BE2C (cell line): ENCODE data around the gene EIF2B4.

Source experiments
- DNase-seq: peaks from one replicate; pipeline ENCODE4 v3.0.0-alpha.2; 2020
- H3K27me3 ChIP-seq: fragments of 250-450 bp; sonication (Bioruptor Pico); 2 replicates; pipeline ENCODE4 v1.5.1; 2020; ENCODE audit warnings: mild to moderate bottlenecking
- H3K36me3 ChIP-seq: fragments of 250-450 bp; sonication (Bioruptor Pico); 2 replicates; pipeline ENCODE4 v1.5.1; 2020; ENCODE audit warnings: mild to moderate bottlenecking
- H3K4me1 ChIP-seq: fragments of 250-450 bp; sonication (Bioruptor Pico); 2 replicates; pipeline ENCODE4 v1.5.1; 2020
- H3K4me3 ChIP-seq: 2 replicates; pipeline ENCODE4 v1.5.1; 2011; ENCODE audit warnings: low read depth, low read length
- H3K9me3 ChIP-seq: fragments of 250-450 bp; sonication (Bioruptor Pico); 2 replicates; pipeline ENCODE4 v1.5.1; 2020
- TF ChIP-seq, protein P1 (sequence below): IDR thresholded peaks from 2 replicates; pipeline ENCODE4 v1.5.1; 2012; ENCODE audit warnings: mild to moderate bottlenecking, low read depth, low read length

The EIF2B4 gene

GRCh38 chr2:27373567-27373966, 3.4 kb upstream of the EIF2B4 start:
- Histone ChIP-seq H3K27me3 (no peaks in the 10 kb centered on the region), H3K4me3 (no peak overlapping the region), H3K9me3 (no peaks in the 10 kb centered on the region), H3K4me1 (no peaks in the 10 kb centered on the region; the same call in 1 of the 2 replicates), H3K36me3 (peaks cover 59% of the 10 kb centered on the region)
- TF ChIP-seq, protein P1, sequence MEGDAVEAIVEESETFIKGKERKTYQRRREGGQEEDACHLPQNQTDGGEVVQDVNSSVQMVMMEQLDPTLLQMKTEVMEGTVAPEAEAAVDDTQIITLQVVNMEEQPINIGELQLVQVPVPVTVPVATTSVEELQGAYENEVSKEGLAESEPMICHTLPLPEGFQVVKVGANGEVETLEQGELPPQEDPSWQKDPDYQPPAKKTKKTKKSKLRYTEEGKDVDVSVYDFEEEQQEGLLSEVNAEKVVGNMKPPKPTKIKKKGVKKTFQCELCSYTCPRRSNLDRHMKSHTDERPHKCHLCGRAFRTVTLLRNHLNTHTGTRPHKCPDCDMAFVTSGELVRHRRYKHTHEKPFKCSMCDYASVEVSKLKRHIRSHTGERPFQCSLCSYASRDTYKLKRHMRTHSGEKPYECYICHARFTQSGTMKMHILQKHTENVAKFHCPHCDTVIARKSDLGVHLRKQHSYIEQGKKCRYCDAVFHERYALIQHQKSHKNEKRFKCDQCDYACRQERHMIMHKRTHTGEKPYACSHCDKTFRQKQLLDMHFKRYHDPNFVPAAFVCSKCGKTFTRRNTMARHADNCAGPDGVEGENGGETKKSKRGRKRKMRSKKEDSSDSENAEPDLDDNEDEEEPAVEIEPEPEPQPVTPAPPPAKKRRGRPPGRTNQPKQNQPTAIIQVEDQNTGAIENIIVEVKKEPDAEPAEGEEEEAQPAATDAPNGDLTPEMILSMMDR = no peak
- no peak for DNase-seq

DNA sequence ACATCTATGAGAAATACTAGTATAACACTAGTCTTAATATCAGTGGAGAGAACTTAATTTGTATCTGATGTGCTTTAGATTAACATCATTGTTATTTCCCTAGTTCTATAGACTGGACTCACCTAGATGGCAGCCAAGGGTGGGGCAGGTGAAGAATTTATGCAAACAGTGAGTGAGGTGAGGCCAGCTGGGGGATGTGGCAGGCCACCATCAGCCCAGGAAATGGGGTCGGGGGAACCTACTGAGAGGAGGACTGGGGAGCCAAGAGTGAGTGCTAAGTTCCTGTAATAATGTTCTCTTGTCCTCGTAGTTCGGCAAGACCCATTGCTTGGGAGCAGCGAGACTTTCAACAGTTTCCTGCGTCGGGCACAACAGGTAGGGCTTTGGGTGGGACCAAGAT, 2.8 kb upstream of the EIF2B4 start:
- Histone ChIP-seq H3K4me3 (no peak overlapping the region), H3K36me3 (peaks cover 59% of the 10 kb centered on the region), H3K9me3 (no peaks in the 10 kb centered on the region), H3K27me3 (no peaks in the 10 kb centered on the region), H3K4me1 (no peaks in the 10 kb centered on the region; the same call in 1 of the 2 replicates)
- no peak for DNase-seq
- TF ChIP-seq, protein P1 = no peak

- peak overlapping the region; percentile 99 for H3K4me3 ChIP-seq
- no peaks in the 10 kb centered on the region; the same call in 1 of the 2 replicates for H3K4me1 ChIP-seq
- no peaks in the 10 kb centered on the region for H3K9me3 ChIP-seq
- peak; percentile 36 for DNase-seq
- TF ChIP-seq, protein P1 = no peak
- peaks cover 56% of the 10 kb centered on the region for H3K36me3 ChIP-seq
- H3K27me3 ChIP-seq = no peaks in the 10 kb centered on the region
Measured at GRCh38 chr2:27370816-27371620, 880 bp upstream of the EIF2B4 start.

DNA sequence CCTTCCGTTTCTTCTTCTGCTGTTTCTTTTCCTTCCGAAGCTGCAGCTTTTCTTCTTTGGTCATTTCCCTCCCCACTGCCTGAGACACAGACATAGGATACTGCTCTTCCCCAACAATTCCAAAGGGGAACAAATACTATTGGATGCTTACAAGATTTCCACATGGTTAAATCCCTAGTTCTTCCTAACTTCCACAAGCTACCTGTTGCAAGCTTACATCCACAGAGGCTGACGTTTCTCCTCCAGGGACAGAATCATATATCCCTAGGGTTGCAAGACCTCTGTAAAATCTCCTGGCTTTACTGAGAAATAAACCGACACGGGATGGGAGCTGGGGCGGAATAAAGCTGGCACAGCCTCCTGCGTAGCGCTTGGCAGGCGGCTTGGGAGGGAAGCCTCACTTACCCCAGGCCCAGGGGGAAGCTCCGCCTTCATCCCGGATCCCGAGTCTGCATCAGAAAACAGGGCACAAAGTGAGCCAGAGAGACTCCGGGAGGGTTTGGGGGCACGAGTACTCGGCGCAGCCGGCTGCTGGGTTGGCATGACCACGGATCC, 590 bp downstream of the EIF2B4 start:
- Histone ChIP-seq H3K27me3 (no peaks in the 10 kb centered on the region), H3K36me3 (peaks cover 53% of the 10 kb centered on the region), H3K4me3 (peak overlapping the region; percentile 99), H3K9me3 (no peaks in the 10 kb centered on the region), H3K4me1 (no peaks in the 10 kb centered on the region; the same call in 1 of the 2 replicates)
- DNase-seq = no peak
- TF ChIP-seq, protein P1 = no peak

DNA sequence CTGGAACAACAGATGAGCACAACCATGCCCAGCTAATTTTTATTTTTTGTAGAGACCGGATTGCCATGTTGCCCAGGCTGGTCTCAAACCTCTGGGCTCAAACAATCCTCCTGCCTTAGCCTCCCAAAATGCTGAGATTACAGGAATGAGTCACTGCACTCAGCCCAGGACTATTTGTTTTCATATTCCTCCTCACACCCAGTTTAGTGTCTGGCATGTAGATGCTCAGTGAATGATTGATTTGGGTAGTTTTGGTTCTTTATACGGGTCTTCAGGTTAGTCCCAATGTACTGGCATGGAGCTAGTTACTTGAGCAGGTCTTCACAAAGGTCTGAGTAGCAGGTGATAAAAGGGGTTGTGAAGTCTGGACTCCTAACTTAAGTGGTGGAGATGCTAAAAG, 6.2 kb downstream of the EIF2B4 start:
- no peaks in the 10 kb centered on the region for H3K9me3 ChIP-seq
- no peaks in the 10 kb centered on the region for H3K4me1 ChIP-seq
- DNase-seq = no peak
- no peaks in the 10 kb centered on the region for H3K27me3 ChIP-seq
- no peak overlapping the region for H3K4me3 ChIP-seq
- H3K36me3 ChIP-seq = peaks cover 53% of the 10 kb centered on the region
- TF ChIP-seq, protein P1 = no peak
